GM13977 (cell line): ENCODE results near the gene TRIM24.
"Not testable (repeated sequence)": the region's sequence is repeated elsewhere in the genome, so short reads cannot be mapped to it uniquely, and the experiment has no call there.

Source experiments
- DNase-seq: peaks from one replicate; pipeline ENCODE4 v3.0.0; 2012; ENCODE audit warnings: low spot score
- CTCF ChIP-seq: IDR thresholded peaks from 2 replicates; pipeline ENCODE4 v1.5.1; 2012; ENCODE audit warnings: mild to moderate bottlenecking, control low read depth; ENCODE audit not compliant: insufficient read depth; ENCODE audit errors: extremely low read depth, missing control alignments
- in situ Hi-C: fragments of 300-500 bp; cut with MboI; formaldehyde crosslinking; loops from one replicate; pipeline ENCODE4 v1.12.0; 2022; ENCODE audit warnings: low sequenced_read_pairs, low pct_unique_long_range_greater_than_20kb, mixed read lengths, inconsistent platforms; ENCODE audit not compliant: unreplicated experiment

TRIM24 gene

GRCh38 chr7:138519061-138519798 is 59.2 kb downstream of the TRIM24 start:
- no peak for DNase-seq
- no peak for TF ChIP-seq CTCF
- in situ Hi-C loops: no loop called here

- in situ Hi-C loops: no loop called here
- no peak for DNase-seq
- TF ChIP-seq CTCF: no peak
Measured at GRCh38 chr7:138520742-138521141, 60.7 kb downstream of the TRIM24 start.

- in situ Hi-C loops: no loop called here
- no peak for TF ChIP-seq CTCF
- DNase-seq: no peak
Measured at GRCh38 chr7:138521837-138522461, 61.9 kb downstream of the TRIM24 start.

- no peak for TF ChIP-seq CTCF
- in situ Hi-C loops: no loop called here
- DNase-seq: no peak
Measured at GRCh38 chr7:138524259-138524658, 64.2 kb downstream of the TRIM24 start.

- no peak for TF ChIP-seq CTCF
- no peak for DNase-seq
- in situ Hi-C loops: no loop called here
Measured at GRCh38 chr7:138525757-138526156, 65.7 kb downstream of the TRIM24 start.

GRCh38 chr7:138527746-138528223 is 67.7 kb downstream of the TRIM24 start:
- in situ Hi-C loops: no loop called here
- no peak for TF ChIP-seq CTCF
- no peak for DNase-seq

GRCh38 chr7:138536833-138537232 is 76.8 kb downstream of the TRIM24 start:
- in situ Hi-C loops: not testable (repeated sequence)

More at GRCh38 chr7:138536833-138537232, 76.8 kb downstream of the TRIM24 start:
- DNase-seq: not testable (repeated sequence)
